HepG2 (cell line): Measurements from ENCODE around the gene ROM1. TPM values are rescaled to one million over a fixed set of nuclear protein-coding genes. Genes with fewer than 3 reads are reported as not detected.

Experiments used
- ATF6 ChIP-seq: sonication (generic); formaldehyde crosslinking; conservative IDR thresholded peaks from 2 replicates; pipeline ENCODE4 v1.4.0; 2020; ENCODE audit warnings: missing genetic modification reagents
- ATRX ChIP-seq: sonication (generic); formaldehyde crosslinking; IDR thresholded peaks from 2 replicates; pipeline ENCODE4 v1.4.0; 2020; ENCODE audit warnings: missing genetic modification reagents, borderline replicate concordance
- CREM ChIP-seq, 2 experiments: sonication (generic) in 1 of 2; formaldehyde crosslinking in 1 of 2; IDR thresholded peaks; 2 replicates each; pipeline versions ENCODE4 v1.4.0 to v1.6.1; 2016 to 2020; ENCODE audit warnings: antibody characterized with exemption in 1 of 2, mild to moderate bottlenecking in 1 of 2, missing genetic modification reagents in 1 of 2
- DNMT1 ChIP-seq: sonication (generic); formaldehyde crosslinking; IDR thresholded peaks from 2 replicates; pipeline ENCODE4 v1.5.1; 2020; ENCODE audit warnings: mild to moderate bottlenecking, missing genetic modification reagents
- GFI1 ChIP-seq: sonication (generic); formaldehyde crosslinking; IDR thresholded peaks from 2 replicates; pipeline ENCODE4 v1.5.0; 2020; ENCODE audit warnings: missing genetic modification reagents, mild to moderate bottlenecking, borderline replicate concordance
- GZF1 ChIP-seq: sonication (generic); formaldehyde crosslinking; IDR thresholded peaks from 2 replicates; pipeline ENCODE4 v1.5.1; 2020; ENCODE audit warnings: mild to moderate bottlenecking, missing genetic modification reagents
- JUND ChIP-seq: sonication (generic); formaldehyde crosslinking; IDR thresholded peaks from 2 replicates; pipeline ENCODE4 v1.8.0; 2022; ENCODE audit warnings: mild to moderate bottlenecking, missing genetic modification reagents
- SIX4 ChIP-seq: sonication (generic); formaldehyde crosslinking; IDR thresholded peaks from 2 replicates; pipeline ENCODE4 v1.4.0; 2020; ENCODE audit warnings: missing genetic modification reagents
- SOX13 ChIP-seq, 3 experiments: fragments of 450-650 bp in 1 of 3; sonication (generic) in 1 of 3; formaldehyde crosslinking in 1 of 3; IDR thresholded peaks in 2 of 3; conservative IDR thresholded peaks in 1 of 3; 2 replicates each; pipeline versions ENCODE4 v1.5.0 to v1.6.1; 2016 to 2020; ENCODE audit warnings: antibody characterized with exemption in 1 of 3, mild to moderate bottlenecking in 1 of 3, missing compliant biosample characterization in 1 of 3, missing genetic modification reagents in 1 of 3, moderate library complexity in 1 of 3
- TOPORS ChIP-seq: sonication (generic); formaldehyde crosslinking; IDR thresholded peaks from 2 replicates; pipeline ENCODE4 v1.8.0; 2023; ENCODE audit warnings: mild to moderate bottlenecking, missing genetic modification reagents
- ZFP36L1 ChIP-seq: sonication (generic); formaldehyde crosslinking; IDR thresholded peaks from 2 replicates; pipeline ENCODE4 v1.8.0; 2022; ENCODE audit warnings: mild to moderate bottlenecking, missing genetic modification reagents, moderate library complexity
- ZMYM2 ChIP-seq: sonication (generic); formaldehyde crosslinking; IDR thresholded peaks from 2 replicates; pipeline ENCODE4 v1.8.0; 2022; ENCODE audit warnings: mild to moderate bottlenecking, missing genetic modification reagents
- ZNF318 ChIP-seq: sonication (generic); formaldehyde crosslinking; IDR thresholded peaks from 2 replicates; pipeline ENCODE4 v1.4.0; 2020; ENCODE audit warnings: mild to moderate bottlenecking, missing genetic modification reagents
- ZNF331 ChIP-seq: sonication (generic); formaldehyde crosslinking; IDR thresholded peaks from 2 replicates; pipeline ENCODE4 v1.4.0; 2020; ENCODE audit warnings: missing genetic modification reagents
- ZNF781 ChIP-seq: sonication (generic); formaldehyde crosslinking; IDR thresholded peaks from 2 replicates; pipeline ENCODE4 v1.5.1; 2020; ENCODE audit warnings: borderline replicate concordance, mild to moderate bottlenecking, missing genetic modification reagents; ENCODE audit errors: not compliant biosample characterization
- polyA plus RNA-seq, 8 experiments: library from polyadenylated mRNA; depleted of rRNA in 3 of 8; stranded (reverse) in 7 of 8; unstranded in 1 of 8; fragments of >200 nt; fragmentation: Illumina TruSeq in 4 of 8; extraction: Trizol in 4 of 8; gene quantifications; 2 replicates each; pipeline versions ENCODE4 v1.2.1 to v1.2.3, GENCODE V29; 2011 to 2016; ENCODE audit warnings: low read depth in 4 of 8, missing spikeins in 1 of 8, mixed read lengths in 1 of 8; ENCODE audit not compliant: insufficient read depth in 1 of 8
- total RNA-seq, 5 experiments: library from RNA; depleted of rRNA; stranded (reverse); fragments of >200 nt; fragmentation: Illumina TruSeq; extraction: Trizol; gene quantifications; 2 replicates each; pipeline ENCODE4 v1.2.3, GENCODE V29; 2016; ENCODE audit warnings: low read depth in 1 of 5

The ROM1 gene
- total and polyA plus RNA-seq, 2 of the 13 experiments (the other 11 are each of a cell fraction or from before 2014, with no cell fraction given) = 1.2 to 2.4 TPM

- TF ChIP-seq SOX13 (IDR thresholded peaks at IDR 0.05) (no peak), SOX13 (CRISPR knock-in tag; conservative IDR thresholded peaks at IDR 0.05 in 1 of 2, IDR thresholded peaks at IDR 0.05 in 1 of 2) (peak in 1 of 2 experiments; percentile 65; a peak in 2 of 4 replicates), GZF1 (CRISPR knock-in tag) (0 out of 2 replicates have a peak, but pooled peaks have one; percentile 73), ZNF318 (CRISPR knock-in tag) (peak; percentile 54; the same call in 1 of the 2 replicates), ZNF781 (CRISPR knock-in tag) (peak; percentile 50), TOPORS (CRISPR knock-in tag) (peak; percentile 92), GFI1 (0 out of 2 replicates have a peak, but pooled peaks have one; percentile 51), ATRX (no peak), CREM (IDR thresholded peaks at IDR 0.05) (peak; percentile 98), CREM (CRISPR knock-in tag; IDR thresholded peaks at IDR 0.05) (peak; percentile 38; the same call in 1 of the 2 replicates), ZNF331 (CRISPR knock-in tag) (peak; percentile 90), DNMT1 (CRISPR knock-in tag) (0 out of 2 replicates have a peak, but pooled peaks have one; percentile 57), SIX4 (CRISPR knock-in tag) (peak; percentile 45; the same call in 1 of the 2 replicates), JUND (CRISPR knock-in tag) (no peak; the same call in 1 of the 2 replicates), ZMYM2 (CRISPR knock-in tag) (no peak), ZFP36L1 (CRISPR knock-in tag) (peak; percentile 62; the same call in 1 of the 2 replicates), ATF6 (CRISPR knock-in tag) (0 out of 2 replicates have a peak, but pooled peaks have one; percentile 66)
Observed at GRCh38 chr11:62591448-62592145, 21.5 kb upstream of the ROM1 start, which contains the start of gene TUT1 (continued).
